Keratinocyte (primary cell): ENCODE measurements around the gene TMEM151A. TPM values are rescaled to one million over a fixed set of nuclear protein-coding genes. Genes with fewer than 3 reads are reported as not detected.
A peak's percentile ranks its signal among the peaks of the same experiment; 100 is the strongest.

Source experiments
- DNase-seq: peaks from one replicate; pipeline ENCODE4 v3.0.0-alpha.2; 2011; ENCODE audit warnings: low read depth, missing footprints, low spot score
- FAIRE-seq: peaks from 2 replicates; lab custom pipeline; 2011; peaks lifted over from hg19 to GRCh38; lab: Jason Lieb, UNC
- H2AFZ ChIP-seq: 2 replicates; pipeline ENCODE4 v1.6.0; 2012; ENCODE audit warnings: low read length, control low read depth, inconsistent platforms; ENCODE audit not compliant: control insufficient read depth
- H3K27ac ChIP-seq: 2 replicates; pipeline ENCODE4 v1.5.1; 2011; ENCODE audit warnings: low read length; ENCODE audit not compliant: control insufficient read depth, insufficient read depth
- H3K27me3 ChIP-seq: 3 replicates; pipeline ENCODE4 v1.6.0; 2011; ENCODE audit warnings: low read length; ENCODE audit not compliant: control insufficient read depth, insufficient read depth; ENCODE audit errors: extremely low read depth
- H3K36me3 ChIP-seq, 2 experiments: 2 replicates in 1 of 2; 3 replicates in 1 of 2; pipeline ENCODE4 v1.5.1; 2011; ENCODE audit warnings: low read length in 2 of 2, mild to moderate bottlenecking in 1 of 2; ENCODE audit not compliant: control insufficient read depth in 2 of 2, insufficient read depth in 2 of 2; ENCODE audit errors: extremely low read depth in 1 of 2
- H3K4me1 ChIP-seq: 3 replicates; pipeline ENCODE4 v1.5.1; 2011; ENCODE audit warnings: low read length; ENCODE audit not compliant: control insufficient read depth, insufficient read depth; ENCODE audit errors: extremely low read depth
- H3K4me2 ChIP-seq: 3 replicates; pipeline ENCODE4 v1.6.0; 2011; ENCODE audit warnings: low read depth, low read length; ENCODE audit not compliant: control insufficient read depth, insufficient read depth; ENCODE audit errors: extremely low read depth
- H3K4me3 ChIP-seq, 3 experiments: fragments of 200-600 bp in 1 of 3; sonication (generic) in 1 of 3; 2 replicates in 2 of 3; 3 replicates in 1 of 3; pipeline ENCODE4 v1.5.1; 2011 to 2016; ENCODE audit warnings: low read length in 3 of 3, mild to moderate bottlenecking in 3 of 3, control low read depth in 2 of 3, inconsistent platforms in 1 of 3, low read depth in 1 of 3, mixed read lengths in 1 of 3, mixed run types in 1 of 3, moderate library complexity in 1 of 3; ENCODE audit not compliant: control insufficient read depth in 2 of 3, insufficient read depth in 2 of 3; ENCODE audit errors: extremely low read depth in 1 of 3
- H3K79me2 ChIP-seq: 2 replicates; pipeline ENCODE4 v1.6.0; 2012; ENCODE audit warnings: low read length; ENCODE audit not compliant: control insufficient read depth, insufficient read depth
- H3K9ac ChIP-seq: 3 replicates; pipeline ENCODE4 v1.6.0; 2011; ENCODE audit warnings: low read length; ENCODE audit not compliant: control insufficient read depth, insufficient read depth; ENCODE audit errors: extremely low read depth
- H3K9me1 ChIP-seq: 3 replicates; pipeline ENCODE4 v1.6.0; 2011; ENCODE audit warnings: low read length; ENCODE audit not compliant: control insufficient read depth, insufficient read depth; ENCODE audit errors: extremely low read depth
- H3K9me3 ChIP-seq: 2 replicates; pipeline ENCODE4 v1.5.1; 2012; ENCODE audit warnings: low read depth, low read length; ENCODE audit not compliant: control insufficient read depth
- H4K20me1 ChIP-seq: 3 replicates; pipeline ENCODE4 v1.6.0; 2011; ENCODE audit warnings: low read length; ENCODE audit not compliant: control insufficient read depth, insufficient read depth; ENCODE audit errors: extremely low read depth
- EZH2 ChIP-seq: IDR thresholded peaks from one replicate; pipeline ENCODE4 v1.6.1; 2012; ENCODE audit warnings: inconsistent platforms, mild to moderate bottlenecking, low read length, moderate library complexity
- dilution Hi-C: fragments of 300-500 bp; cut with MboI; formaldehyde crosslinking; loops from one replicate; pipeline ENCODE4 v1.7.0; 2020; ENCODE audit warnings: low sequenced_read_pairs; ENCODE audit not compliant: extremely low pct_ligation_motif_present
- polyA plus RNA-seq, 5 experiments: library from polyadenylated mRNA; depleted of rRNA in 3 of 5; stranded (reverse) in 3 of 5; stranded (forward) in 1 of 5; unstranded in 1 of 5; fragments of >200 nt; gene quantifications; 1 replicate in 1 of 5; 2 replicates in 3 of 5; 3 replicates in 1 of 5; pipeline versions ENCODE4 v1.2.1 to v1.2.3, GENCODE V29; 2011 to 2012; ENCODE audit warnings: missing spikeins in 2 of 5, low read depth in 1 of 5, low replicate concordance in 1 of 5
- TF ChIP-seq, protein P1 (sequence below), 3 experiments: IDR thresholded peaks in 1 of 3; conservative IDR thresholded peaks in 1 of 3; optimal IDR thresholded peaks in 1 of 3; 2 replicates in 2 of 3; 3 replicates in 1 of 3; pipeline versions ENCODE3 to v1.5.1; 2011; ENCODE audit warnings: low read length in 3 of 3, mild to moderate bottlenecking in 3 of 3, moderate library complexity in 2 of 3, control low read depth in 1 of 3, inconsistent platforms in 1 of 3; ENCODE audit not compliant: insufficient read depth in 2 of 3; ENCODE audit errors: extremely low read depth in 1 of 3

Gene TMEM151A
- polyA plus RNA-seq, 1 donor (not counting 4 experiments of a cell fraction or from before 2014, with no cell fraction given) = not detected

DNA sequence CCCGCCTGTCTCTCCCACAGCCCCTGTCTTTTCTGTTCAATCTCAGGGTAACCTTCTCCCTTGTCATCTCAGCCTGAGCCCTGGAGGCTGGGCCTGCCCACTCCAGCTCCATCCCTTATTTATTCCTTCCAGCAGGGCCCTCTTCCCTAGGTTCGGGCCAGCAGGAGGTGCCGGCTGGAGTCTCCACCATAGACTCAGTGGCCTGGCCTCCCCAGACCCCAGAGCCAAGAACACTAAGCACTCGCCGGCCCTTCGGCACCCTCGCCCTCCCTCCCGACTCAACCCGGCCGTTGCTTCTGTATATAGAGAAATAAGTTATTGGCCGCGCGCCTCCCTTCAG, 24.7 kb upstream of the TMEM151A start:
- TF ChIP-seq, protein P1, sequence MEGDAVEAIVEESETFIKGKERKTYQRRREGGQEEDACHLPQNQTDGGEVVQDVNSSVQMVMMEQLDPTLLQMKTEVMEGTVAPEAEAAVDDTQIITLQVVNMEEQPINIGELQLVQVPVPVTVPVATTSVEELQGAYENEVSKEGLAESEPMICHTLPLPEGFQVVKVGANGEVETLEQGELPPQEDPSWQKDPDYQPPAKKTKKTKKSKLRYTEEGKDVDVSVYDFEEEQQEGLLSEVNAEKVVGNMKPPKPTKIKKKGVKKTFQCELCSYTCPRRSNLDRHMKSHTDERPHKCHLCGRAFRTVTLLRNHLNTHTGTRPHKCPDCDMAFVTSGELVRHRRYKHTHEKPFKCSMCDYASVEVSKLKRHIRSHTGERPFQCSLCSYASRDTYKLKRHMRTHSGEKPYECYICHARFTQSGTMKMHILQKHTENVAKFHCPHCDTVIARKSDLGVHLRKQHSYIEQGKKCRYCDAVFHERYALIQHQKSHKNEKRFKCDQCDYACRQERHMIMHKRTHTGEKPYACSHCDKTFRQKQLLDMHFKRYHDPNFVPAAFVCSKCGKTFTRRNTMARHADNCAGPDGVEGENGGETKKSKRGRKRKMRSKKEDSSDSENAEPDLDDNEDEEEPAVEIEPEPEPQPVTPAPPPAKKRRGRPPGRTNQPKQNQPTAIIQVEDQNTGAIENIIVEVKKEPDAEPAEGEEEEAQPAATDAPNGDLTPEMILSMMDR (optimal IDR thresholded peaks at IDR 0.05 in 1 of 3, IDR thresholded peaks at IDR 0.05 in 1 of 3, conservative IDR thresholded peaks at IDR 0.05 in 1 of 3; ENCODE audit: extremely low read depth in 1 of 3, insufficient read depth in 2 of 3, low read length in 3 of 3) = no peak
- TF ChIP-seq EZH2 = no peak
- peaks cover 32 to 35% of the 10 kb centered on the region in 2 experiments for H3K36me3 ChIP-seq
- no peak overlapping the region for H3K9ac ChIP-seq
- peaks cover 7% of the 10 kb centered on the region for H4K20me1 ChIP-seq
- H3K4me1 ChIP-seq = peaks cover 9% of the 10 kb centered on the region
- H3K27me3 ChIP-seq = no peaks in the 10 kb centered on the region
- H3K9me3 ChIP-seq = no peaks in the 10 kb centered on the region
- peak overlapping the region; percentile 14 for H3K27ac ChIP-seq
- DNase-seq (no peak), FAIRE-seq (no peak)
- dilution Hi-C loops = no loop called here
- peak overlapping the region; percentile 99 for H3K4me2 ChIP-seq
- peak overlapping the region; percentile 35 to 91 (median 56) for H3K4me3 ChIP-seq
- peaks cover 29% of the 10 kb centered on the region for H3K79me2 ChIP-seq
- H2AFZ ChIP-seq = no peak overlapping the region
- H3K9me1 ChIP-seq = no peaks in the 10 kb centered on the region

DNA sequence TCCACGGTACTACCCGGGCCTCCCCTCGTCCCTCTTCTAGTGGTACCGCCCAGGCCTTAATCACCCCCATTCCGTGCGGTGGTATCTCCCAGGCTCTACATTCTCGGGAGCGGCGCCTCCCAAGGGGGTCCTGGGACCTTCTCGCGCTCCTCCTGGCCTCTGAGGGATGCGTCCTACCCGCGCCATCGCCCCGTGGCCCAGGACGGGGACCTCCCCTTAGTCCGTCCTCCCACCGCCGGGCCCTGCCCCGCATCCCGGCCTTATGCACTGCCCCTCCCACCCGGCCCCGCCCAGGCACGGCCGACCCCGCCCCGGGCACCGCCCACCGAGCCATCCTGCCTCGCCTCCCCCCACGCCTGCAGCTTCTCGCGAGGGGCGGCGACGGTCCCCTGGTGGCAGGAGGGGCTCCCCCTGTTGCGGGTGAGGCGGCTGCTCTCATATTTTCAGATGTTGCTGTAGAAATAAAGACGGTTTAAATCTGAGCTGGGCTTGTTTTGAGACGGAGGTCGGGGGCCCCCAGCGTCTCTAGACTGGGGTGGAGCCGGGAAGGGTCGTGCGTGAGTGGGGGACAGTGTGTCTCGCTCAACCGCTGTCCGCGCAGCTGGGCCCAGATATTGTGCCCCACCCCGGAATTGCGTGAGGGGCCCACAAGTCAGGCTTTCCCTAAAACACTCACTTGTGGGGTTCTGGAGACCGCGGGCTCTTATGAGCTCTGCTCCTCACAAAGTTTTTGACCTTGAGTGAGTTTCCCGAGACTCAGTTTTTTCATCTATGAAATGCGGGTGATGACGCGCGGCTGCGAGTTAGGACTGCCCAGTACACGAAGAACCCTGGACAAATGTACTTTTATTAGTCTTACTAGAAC, 24.1 kb upstream of the TMEM151A start:
- peak overlapping the region; percentile 99 for H3K4me2 ChIP-seq
- H3K9me3 ChIP-seq = no peaks in the 10 kb centered on the region
- peaks cover 9% of the 10 kb centered on the region for H3K4me1 ChIP-seq
- H3K79me2 ChIP-seq = peaks cover 32% of the 10 kb centered on the region
- FAIRE-seq (no peak), DNase-seq (no peak)
- TF ChIP-seq EZH2 = no peak
- TF ChIP-seq, protein P1 (optimal IDR thresholded peaks at IDR 0.05 in 1 of 3, IDR thresholded peaks at IDR 0.05 in 1 of 3, conservative IDR thresholded peaks at IDR 0.05 in 1 of 3; ENCODE audit: extremely low read depth in 1 of 3, insufficient read depth in 2 of 3, low read length in 3 of 3) = peak in 1 of 3 experiments; percentile 8
- H3K9me1 ChIP-seq = no peaks in the 10 kb centered on the region
- H3K9ac ChIP-seq = peak overlapping the region; percentile 88
- H3K36me3 ChIP-seq = peaks cover 32 to 36% of the 10 kb centered on the region in 2 experiments
- H2AFZ ChIP-seq = peak overlapping the region; percentile 90
- H3K27me3 ChIP-seq = no peaks in the 10 kb centered on the region
- peaks cover 10% of the 10 kb centered on the region for H4K20me1 ChIP-seq
- H3K27ac ChIP-seq = peak overlapping the region; percentile 87
- dilution Hi-C loops = no loop called here
- peak overlapping the region; percentile 73 to 91 (median 85) for H3K4me3 ChIP-seq
